COLO668 (cell line): ENCODE results near the gene PLAC8.
"Not testable (repeated sequence)": the region's sequence is repeated elsewhere in the genome, so short reads cannot be mapped to it uniquely, and the experiment has no call there.

Experiments
- DNase-seq: peaks from one replicate; lab custom pipeline; 2025; ENCODE audit not compliant: unreplicated experiment; lab: John Stamatoyannopoulos, UW

Gene PLAC8

DNA sequence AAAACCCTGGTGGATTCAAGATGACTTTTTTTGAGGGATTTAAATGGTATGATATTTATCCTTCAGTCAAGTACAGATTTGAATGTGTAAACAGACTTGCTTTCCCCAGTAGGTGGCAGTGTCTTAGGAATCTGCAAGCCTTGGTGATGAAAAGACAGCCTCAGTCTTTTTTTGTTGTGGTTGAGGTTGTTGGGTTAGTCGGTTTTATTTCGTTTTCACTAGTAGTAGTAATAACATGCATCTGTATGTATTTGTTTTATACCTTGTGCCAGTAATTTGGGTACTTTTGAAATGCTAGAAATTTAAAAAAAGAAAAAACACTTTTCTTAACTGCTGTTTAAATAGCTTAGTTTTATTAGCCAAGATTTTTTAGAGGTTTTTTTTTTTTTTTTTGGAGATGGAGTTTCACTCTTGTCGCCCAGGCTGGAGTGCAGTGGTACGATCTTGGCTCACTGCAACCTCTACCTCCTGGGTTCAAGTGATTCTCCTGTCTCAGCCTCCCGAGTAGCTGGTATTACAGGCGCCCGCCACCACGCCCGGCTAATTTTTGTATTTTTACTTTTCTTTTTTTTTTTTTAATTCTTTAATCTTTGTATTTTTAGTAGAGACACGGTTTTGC, 40.3 kb downstream of the PLAC8 start:
- peak; percentile 19 for DNase-seq

DNA sequence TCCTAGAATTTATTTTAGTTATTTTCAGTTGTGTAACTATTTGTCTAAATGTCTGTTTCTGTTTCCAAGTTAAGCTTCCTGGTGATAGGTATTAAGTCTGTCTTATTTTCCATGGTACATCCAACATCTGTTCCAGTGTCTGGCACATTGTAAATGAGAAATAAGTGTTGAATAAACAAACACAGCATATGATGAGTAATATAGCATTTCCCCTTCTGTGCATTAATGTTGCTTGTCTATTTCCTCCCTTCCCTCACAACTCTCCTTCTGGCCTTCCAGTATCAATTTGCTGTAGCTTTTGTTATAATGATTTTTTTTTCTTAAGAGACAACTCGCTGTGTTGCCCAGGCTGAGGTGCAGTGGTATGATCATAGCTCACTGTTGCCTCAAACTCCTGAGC, 43.4 kb downstream of the PLAC8 start:
- DNase-seq: no peak

DNA sequence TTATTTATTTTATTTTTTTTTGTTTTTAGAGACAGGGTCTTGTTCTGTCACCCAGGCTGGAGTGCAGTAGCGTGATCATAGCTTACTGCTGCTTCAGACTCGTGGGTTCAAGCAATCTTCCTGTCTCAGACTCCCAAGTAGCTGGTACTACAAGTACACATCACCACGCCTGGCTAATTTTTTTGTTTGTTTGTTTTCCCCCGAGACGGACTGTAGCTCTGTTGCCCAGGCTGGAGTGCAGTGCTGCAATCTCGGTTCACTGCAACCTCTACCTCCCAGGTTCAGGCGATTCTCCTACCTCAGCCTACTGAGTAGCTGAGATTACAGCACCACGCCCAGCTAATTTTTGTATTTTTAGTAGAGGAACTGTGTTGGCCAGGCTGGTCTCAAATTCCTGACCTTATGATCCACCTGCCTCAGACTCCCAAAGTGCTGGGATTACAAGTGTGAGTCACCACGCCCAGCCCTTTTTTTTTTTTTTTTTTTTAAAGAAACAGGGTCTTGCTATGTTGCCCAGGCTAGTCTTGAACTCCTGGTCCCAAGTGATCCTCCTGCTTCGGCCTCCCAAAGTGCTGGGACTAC, 47.4 kb downstream of the PLAC8 start:
- DNase-seq: no peak

DNA sequence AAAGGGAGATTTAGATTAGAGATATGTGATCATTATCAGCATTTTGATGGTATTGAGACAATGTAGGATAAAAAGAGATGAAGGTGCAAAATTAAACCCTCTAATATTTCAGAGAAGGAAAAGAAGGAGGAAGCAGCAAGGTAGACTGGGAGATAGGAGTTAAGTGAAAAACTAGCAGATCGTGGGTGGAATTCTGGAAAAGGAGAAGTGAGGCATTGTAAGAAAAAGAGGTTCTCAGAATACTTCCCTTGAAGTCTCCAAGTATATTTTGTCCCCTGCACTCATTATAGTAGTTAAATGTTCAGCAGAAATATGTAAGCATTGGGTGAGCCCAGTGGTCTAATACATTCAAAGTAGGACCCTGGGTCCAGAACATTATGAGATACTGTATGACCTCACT, 49.3 kb downstream of the PLAC8 start:
- no peak for DNase-seq

DNA sequence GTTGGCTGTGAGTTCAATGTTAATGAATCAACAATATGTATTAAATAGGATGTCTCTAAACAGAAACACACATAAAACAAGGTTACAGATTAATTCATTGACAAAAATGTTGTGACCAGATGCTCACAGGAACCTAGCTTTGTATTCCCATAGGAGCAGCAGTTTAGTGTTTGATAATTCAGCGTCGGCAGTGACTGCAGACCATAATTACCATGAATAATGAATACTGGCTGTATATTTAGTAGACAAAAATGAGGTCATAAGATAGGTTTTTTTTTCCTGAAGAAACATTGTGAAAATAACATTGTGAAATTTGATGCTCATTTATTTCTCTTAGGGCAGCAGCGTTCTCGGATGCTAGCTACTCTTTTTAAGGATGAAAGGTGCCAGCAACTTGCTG, 51.8 kb downstream of the PLAC8 start:
- DNase-seq: no peak

DNA sequence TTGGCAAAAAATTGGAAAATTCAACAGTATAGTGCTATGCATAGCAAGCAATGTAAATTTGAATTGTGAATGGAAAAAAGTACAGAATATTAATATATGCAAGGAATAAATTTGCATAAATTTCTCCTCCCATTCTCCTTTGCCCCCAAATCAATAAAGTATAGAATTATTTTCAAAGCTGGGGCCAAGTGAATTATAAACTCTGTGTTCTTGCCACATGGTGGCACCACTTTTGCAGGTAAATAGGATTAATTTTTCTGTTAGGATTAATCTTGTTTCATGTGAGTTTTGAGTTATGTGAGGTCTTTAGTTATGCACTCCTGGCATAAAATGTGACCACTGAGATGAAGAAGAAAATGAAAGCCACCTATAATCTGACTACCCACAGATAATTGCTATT, 59.6 kb downstream of the PLAC8 start:
- no peak for DNase-seq

DNA sequence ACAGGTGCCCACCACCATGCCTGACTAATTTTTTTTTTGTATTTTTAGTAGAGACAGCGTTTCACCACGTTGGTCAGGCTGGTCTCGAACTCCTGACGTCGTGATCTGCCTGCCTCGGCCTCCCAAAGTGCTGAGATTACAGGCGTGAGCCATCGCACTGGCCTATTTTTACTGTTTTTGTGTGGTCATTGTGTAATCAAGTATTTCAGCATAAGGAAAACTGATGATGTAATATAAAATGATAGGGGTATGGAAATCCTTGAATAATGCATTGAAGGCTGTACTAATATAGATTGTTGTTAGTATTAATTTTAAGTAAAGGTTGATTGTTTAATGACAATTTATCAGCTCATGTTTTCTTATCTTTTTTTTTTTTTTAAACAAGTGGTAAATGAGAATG, 65.7 kb downstream of the PLAC8 start:
- DNase-seq: not testable (repeated sequence)

DNA sequence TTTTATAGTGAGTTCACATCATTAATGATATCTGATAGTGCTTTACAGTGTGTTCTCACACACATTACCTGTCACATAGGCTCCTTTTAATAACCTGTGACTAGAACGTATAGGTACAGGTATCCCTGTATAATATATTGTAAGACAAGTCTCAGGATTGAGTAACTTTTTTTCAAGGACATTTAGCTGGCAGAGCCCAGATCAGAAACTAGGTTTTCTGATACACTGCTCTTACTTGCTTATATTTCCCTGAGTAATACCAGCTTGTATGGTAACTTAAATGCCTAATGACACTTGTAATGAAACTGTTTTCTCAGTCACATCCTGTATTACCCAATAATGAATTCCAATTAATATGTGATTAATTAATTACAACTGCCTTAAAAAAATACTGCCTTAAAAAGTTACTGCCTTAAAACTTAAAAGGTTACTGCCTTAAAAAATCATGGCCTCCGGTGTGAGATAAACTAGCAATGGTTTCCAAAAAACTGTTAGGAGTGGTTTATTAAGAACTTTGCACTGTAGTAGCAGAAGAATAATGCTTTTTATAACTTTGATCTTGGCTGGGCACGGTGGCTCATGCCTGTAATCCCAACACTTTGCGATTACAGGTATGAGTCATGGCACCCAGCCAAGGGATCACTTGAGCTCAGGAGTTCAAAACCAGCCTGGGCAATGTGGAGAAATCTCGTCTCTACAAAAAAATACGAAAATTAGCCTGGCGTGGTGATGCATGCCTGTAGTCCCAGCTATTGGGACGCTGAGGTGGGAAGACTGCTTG, 67.6 kb downstream of the PLAC8 start:
- no peak for DNase-seq

DNA sequence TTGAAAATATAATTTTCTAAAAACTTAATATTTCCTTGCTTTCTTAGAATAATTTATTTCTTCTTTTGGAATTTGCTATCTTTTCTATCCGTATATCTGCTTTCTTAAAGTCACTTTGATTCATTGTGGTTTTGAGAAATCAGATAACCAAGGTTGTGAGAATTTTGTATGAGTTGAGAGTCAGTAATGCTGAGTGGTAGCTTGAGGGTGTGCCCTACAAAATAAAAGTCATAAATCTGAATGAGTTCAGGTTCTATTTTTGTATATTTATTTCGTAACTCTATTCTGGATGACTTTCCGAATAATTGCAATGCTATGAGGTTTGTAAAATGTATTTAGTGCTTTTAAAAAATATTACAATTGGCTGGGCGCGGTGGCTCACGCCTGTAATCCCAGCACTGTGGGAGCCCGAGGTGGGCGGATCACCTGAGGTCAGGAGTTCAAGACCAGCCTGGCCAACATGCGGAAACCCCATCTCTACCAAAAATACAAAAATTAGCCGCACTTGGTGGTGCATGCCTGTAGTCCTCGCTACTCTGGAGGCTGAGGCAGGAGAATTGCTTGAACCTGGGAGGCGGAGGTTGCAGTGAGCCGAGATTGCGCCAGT, 70.6 kb downstream of the PLAC8 start:
- DNase-seq: no peak

DNA sequence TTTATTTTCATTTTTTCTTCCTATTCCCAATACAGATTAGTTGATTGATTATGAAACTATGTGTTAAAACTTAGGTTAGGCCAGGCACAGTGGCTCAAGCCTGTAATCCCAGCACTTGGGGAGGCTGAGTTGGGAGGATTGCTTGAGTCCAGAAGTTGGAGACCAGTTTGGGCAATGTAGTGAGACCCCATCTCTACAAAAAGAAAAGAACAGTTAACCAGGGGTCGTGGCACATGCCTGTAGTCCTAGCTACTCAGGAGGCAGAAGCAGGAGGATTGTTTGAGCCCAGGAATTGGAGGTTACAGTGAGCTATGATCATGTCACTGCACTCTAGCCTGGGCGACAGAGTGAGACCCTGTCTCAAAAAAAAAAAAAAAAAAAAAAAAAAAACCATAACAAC, 71.4 kb downstream of the PLAC8 start:
- not testable (repeated sequence) for DNase-seq

DNA sequence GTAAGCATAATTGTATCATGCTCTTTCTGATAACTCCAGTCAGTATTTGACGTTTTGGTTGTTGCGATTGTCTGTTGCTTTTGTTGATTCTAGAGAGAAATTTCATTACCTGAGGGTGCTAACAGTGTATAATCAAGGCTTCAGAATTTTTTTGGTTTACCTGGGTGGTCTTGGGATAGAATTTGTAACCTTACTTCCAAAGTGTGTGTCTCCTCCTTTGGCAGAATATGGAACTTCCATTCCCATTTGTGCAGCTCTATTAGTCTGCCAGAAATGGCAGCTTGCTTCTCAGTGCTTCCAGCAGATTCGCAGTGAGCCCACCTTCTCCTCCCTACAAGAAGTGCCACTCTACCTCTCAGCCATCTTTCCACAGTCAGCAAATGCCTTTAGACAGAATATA, 74.3 kb downstream of the PLAC8 start:
- DNase-seq: no peak
